Measurements from ENCODE around the gene CYP19A1.

The CYP19A1 gene

DNA sequence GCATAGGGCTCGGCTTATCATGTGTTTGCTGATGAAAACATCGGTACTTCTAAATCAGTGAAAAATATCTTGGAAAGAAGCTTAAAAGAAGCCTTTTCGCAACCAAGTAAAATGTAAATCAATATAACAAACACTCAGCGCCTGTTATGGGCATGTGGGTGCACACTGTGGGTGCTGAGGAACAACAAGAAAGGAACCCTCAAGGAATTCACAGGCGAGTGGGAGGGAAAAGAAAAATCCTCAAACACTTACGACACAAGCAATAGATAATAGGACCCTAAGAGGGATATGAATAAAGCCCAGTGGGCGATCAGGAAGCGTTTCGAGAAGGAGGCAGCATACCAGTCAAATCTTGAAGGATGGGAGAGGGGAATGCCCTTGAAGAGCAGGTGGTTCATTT lies 25.0 kb upstream of the CYP19A1 start:
- no peaks in the 10 kb centered on the region for H4K20me1 ChIP-seq
- no peak overlapping the region for H3K4me2 ChIP-seq
- no peaks in the 10 kb centered on the region for H3K36me3 ChIP-seq
- H3K27ac ChIP-seq = no peak overlapping the region
- H3K4me3 ChIP-seq = no peak overlapping the region
- H3K9me3 ChIP-seq = no peaks in the 10 kb centered on the region
- no peak overlapping the region for H3K9ac ChIP-seq
- H3K4me1 ChIP-seq = peaks cover 6% of the 10 kb centered on the region; the same call in 1 of the 2 replicates
- no peaks in the 10 kb centered on the region for H3K27me3 ChIP-seq
- TF ChIP-seq Cebpa-rat (IDR thresholded peaks at IDR 0.05) = no peak

GRCh38 chr15:51359981-51360380 lies 21.6 kb upstream of the CYP19A1 start:
- Histone ChIP-seq H4K20me1 (no peaks in the 10 kb centered on the region), H3K27ac (no peak overlapping the region), H3K9me3 (no peaks in the 10 kb centered on the region), H3K9ac (no peak overlapping the region), H3K36me3 (no peaks in the 10 kb centered on the region), H3K27me3 (no peaks in the 10 kb centered on the region), H3K4me2 (no peak overlapping the region), H3K4me3 (no peak overlapping the region), H3K4me1 (peaks cover 10% of the 10 kb centered on the region; the same call in 1 of the 2 replicates)
- TF ChIP-seq Cebpa-rat (IDR thresholded peaks at IDR 0.05) = no peak

DNA sequence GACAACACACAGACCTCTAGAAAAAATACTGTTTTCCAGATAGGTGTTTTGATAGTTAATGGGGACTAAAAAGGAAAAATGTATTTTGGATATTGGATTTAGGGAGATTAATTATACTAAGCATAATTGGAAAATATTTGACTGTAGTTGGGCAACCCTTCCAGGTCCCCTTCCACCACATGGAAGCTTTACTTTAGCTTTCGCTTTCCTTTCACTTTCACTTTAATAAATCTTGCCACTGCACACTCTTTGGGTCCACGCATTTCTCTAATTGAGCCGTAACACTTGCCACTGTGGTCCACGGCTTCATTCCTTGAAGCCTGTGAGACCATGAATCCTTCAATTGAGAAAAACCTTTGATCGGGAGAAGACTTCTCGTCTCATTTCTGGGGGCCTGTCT lies 18.6 kb upstream of the CYP19A1 start:
- Histone ChIP-seq H3K27ac (no peak overlapping the region), H3K4me1 (0 out of 2 replicates have a peak, but pooled peaks cover 4% of the 10 kb centered on the region), H3K36me3 (no peaks in the 10 kb centered on the region), H3K27me3 (no peaks in the 10 kb centered on the region), H3K9me3 (no peaks in the 10 kb centered on the region), H3K4me2 (0 out of 2 replicates have a peak overlapping the region, but pooled peaks have one; percentile 2), H3K4me3 (no peak overlapping the region), H3K9ac (no peak overlapping the region), H4K20me1 (no peaks in the 10 kb centered on the region)
- TF ChIP-seq Cebpa-rat (IDR thresholded peaks at IDR 0.05) = no peak

DNA sequence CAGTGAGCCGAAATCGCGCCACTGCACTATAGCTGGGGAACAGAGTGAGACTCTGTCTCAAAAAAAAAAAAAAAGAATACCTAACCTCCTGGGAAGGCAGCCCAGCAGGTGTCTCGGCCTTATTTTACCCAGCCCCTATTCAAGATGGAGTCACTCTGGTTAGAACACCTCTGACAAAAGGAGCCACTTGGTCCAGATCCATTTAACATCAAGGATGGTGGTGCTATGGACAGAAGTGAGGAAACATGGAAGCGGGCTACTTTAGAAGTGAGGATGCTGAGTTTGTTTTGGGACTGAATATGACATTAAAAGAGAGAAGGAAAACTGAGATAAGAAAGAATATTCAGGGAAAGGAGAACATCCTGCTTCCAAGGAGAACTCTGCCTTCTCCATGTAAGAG lies 17.8 kb upstream of the CYP19A1 start:
- H3K4me1 ChIP-seq = 0 out of 2 replicates have a peak, but pooled peaks cover 4% of the 10 kb centered on the region
- H3K27me3 ChIP-seq = no peaks in the 10 kb centered on the region
- H3K9me3 ChIP-seq = no peaks in the 10 kb centered on the region
- TF ChIP-seq Cebpa-rat (IDR thresholded peaks at IDR 0.05) = no peak
- no peaks in the 10 kb centered on the region for H4K20me1 ChIP-seq
- no peak overlapping the region for H3K4me2 ChIP-seq
- H3K4me3 ChIP-seq = no peak overlapping the region
- no peaks in the 10 kb centered on the region for H3K36me3 ChIP-seq
- H3K27ac ChIP-seq = no peak overlapping the region
- H3K9ac ChIP-seq = no peak overlapping the region

DNA sequence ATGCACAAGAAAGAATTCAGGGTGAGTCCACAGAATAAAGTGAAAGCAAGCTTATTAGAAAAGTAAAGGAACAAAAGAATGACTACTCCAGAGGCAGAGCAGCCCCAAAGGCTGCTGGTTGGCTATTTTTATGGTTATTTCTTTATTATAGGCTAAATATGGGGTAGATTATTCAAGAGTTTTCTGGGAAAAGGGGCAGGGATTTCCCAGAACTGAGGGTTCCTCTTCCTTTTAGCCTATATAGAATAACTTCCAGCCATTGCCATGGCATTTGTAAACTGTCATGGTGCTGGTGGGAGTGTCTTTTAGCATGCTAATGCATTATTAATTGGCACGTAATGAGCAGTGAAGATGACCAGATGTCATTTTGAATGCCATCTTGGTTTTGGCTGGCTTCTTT lies 16.7 kb upstream of the CYP19A1 start:
- Histone ChIP-seq H3K9me3 (no peaks in the 10 kb centered on the region), H4K20me1 (no peaks in the 10 kb centered on the region), H3K36me3 (no peaks in the 10 kb centered on the region), H3K27ac (no peak overlapping the region), H3K4me1 (peaks cover 11% of the 10 kb centered on the region; the same call in 1 of the 2 replicates), H3K9ac (no peak overlapping the region), H3K4me3 (no peak overlapping the region), H3K27me3 (no peaks in the 10 kb centered on the region), H3K4me2 (no peak overlapping the region)
- TF ChIP-seq Cebpa-rat (IDR thresholded peaks at IDR 0.05) = no peak

GRCh38 chr15:51353976-51354375 lies 15.6 kb upstream of the CYP19A1 start:
- H3K27ac ChIP-seq = no peak overlapping the region
- H3K4me2 ChIP-seq = no peak overlapping the region
- no peaks in the 10 kb centered on the region for H3K27me3 ChIP-seq
- no peaks in the 10 kb centered on the region for H3K36me3 ChIP-seq
- H3K4me3 ChIP-seq = no peak overlapping the region
- no peaks in the 10 kb centered on the region for H4K20me1 ChIP-seq
- peaks cover 22% of the 10 kb centered on the region for H3K4me1 ChIP-seq
- no peaks in the 10 kb centered on the region for H3K9me3 ChIP-seq
- TF ChIP-seq Cebpa-rat (IDR thresholded peaks at IDR 0.05) = no peak
- H3K9ac ChIP-seq = no peak overlapping the region

- no peak overlapping the region for H3K27ac ChIP-seq
- H3K4me1 ChIP-seq = peaks cover 31% of the 10 kb centered on the region
- H4K20me1 ChIP-seq = no peaks in the 10 kb centered on the region
- H3K4me2 ChIP-seq = no peak overlapping the region
- H3K36me3 ChIP-seq = no peaks in the 10 kb centered on the region
- no peaks in the 10 kb centered on the region for H3K27me3 ChIP-seq
- H3K9me3 ChIP-seq = no peaks in the 10 kb centered on the region
- no peak overlapping the region for H3K4me3 ChIP-seq
- no peak for TF ChIP-seq Cebpa-rat (IDR thresholded peaks at IDR 0.05)
- no peak overlapping the region for H3K9ac ChIP-seq
These were observed 12.3 kb upstream of the CYP19A1 start for GRCh38 chr15:51350723-51351122.

DNA sequence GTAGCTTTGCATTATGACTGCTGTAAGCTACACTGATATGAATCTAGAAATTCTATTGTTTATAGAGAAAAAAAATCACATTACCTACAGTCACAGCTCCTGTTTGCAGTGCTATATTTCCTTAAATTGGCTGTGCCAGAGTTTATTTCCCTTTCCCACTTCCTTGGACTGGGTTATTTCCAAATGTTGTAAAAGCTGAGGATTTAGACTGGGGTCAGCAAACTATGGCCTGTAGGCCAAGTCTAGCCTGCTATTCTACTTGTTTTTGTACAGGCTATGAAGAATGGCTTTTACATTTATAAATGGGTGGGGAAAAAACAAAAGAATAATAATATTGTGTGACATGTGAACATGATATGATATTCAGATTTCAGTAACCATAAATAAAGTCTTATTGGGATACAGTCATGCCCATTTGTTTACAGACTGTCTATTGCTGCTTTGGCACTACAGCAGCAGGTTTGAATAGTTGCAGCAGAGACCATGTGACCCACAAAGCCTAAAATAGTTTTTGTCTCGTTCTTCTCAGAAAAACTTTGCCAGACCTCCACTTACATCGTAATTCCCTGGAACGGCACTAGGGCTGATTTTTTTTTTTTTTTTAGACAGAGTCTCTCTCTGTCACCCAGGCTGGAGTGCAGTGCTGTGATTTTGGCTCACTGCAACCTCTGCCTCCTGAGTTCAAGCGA lies 10.9 kb upstream of the CYP19A1 start:
- Histone ChIP-seq H3K27ac (no peak overlapping the region), H3K27me3 (no peaks in the 10 kb centered on the region), H3K4me2 (peak overlapping the region; percentile 61), H3K9ac (no peak overlapping the region), H3K4me1 (peaks cover 31% of the 10 kb centered on the region), H3K36me3 (no peaks in the 10 kb centered on the region), H3K9me3 (no peaks in the 10 kb centered on the region), H3K4me3 (no peak overlapping the region; the same call in 1 of the 2 replicates), H4K20me1 (no peaks in the 10 kb centered on the region)
- TF ChIP-seq Cebpa-rat (IDR thresholded peaks at IDR 0.05) = no peak

DNA sequence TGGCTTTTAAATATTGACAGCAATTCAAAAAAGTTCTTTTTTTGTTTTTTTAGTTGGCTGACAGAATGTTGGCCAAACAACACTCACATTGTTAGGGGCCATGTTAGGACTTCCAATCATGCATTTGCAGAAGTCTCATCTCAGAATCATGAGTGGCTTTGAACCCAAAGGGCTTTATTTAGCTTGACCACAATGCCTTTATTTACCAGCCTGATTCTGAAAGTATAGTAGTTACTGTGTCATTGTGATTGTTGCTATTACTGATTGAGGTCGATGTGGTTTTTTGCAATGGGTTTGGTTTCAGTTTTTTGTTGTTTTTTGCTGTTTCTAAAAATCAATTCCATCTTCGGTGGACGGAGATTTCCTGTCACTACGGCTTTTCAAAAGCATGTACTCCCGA lies 10.3 kb upstream of the CYP19A1 start:
- Histone ChIP-seq H4K20me1 (no peaks in the 10 kb centered on the region), H3K36me3 (no peaks in the 10 kb centered on the region), H3K27ac (0 out of 2 replicates have a peak overlapping the region, but pooled peaks have one; percentile 39), H3K27me3 (no peaks in the 10 kb centered on the region), H3K4me3 (no peak overlapping the region; the same call in 1 of the 2 replicates), H3K9ac (no peak overlapping the region), H3K9me3 (no peaks in the 10 kb centered on the region), H3K4me2 (peak overlapping the region; percentile 61), H3K4me1 (peaks cover 35% of the 10 kb centered on the region)
- TF ChIP-seq Cebpa-rat (IDR thresholded peaks at IDR 0.05) = no peak

- H4K20me1 ChIP-seq = no peaks in the 10 kb centered on the region
- H3K4me1 ChIP-seq = peaks cover 38% of the 10 kb centered on the region
- H3K4me2 ChIP-seq = no peak overlapping the region
- H3K9ac ChIP-seq = no peak overlapping the region
- no peak overlapping the region for H3K4me3 ChIP-seq
- H3K27ac ChIP-seq = no peak overlapping the region
- peaks cover 9% of the 10 kb centered on the region for H3K9me3 ChIP-seq
- H3K27me3 ChIP-seq = no peaks in the 10 kb centered on the region
- TF ChIP-seq Cebpa-rat (IDR thresholded peaks at IDR 0.05) = no peak
- H3K36me3 ChIP-seq = no peaks in the 10 kb centered on the region
These were observed 7.7 kb upstream of the CYP19A1 start for GRCh38 chr15:51346136-51346535.

Data from BLaER1 (cell line).